Fibroblast of skin of left biceps (primary cell): ENCODE measurements around the gene CACNB1.

ENCODE experiments used
- DNase-seq, 2 experiments: peaks; one replicate each; pipeline ENCODE4 v3.0.0-alpha.2; 2013; ENCODE audit warnings: low read depth in 2 of 2

The CACNB1 gene

GRCh38 chr17:39197380-39198185 lies at the start of gene CACNB1:
Gene CACNB1 (minus strand): TSS chr17:39197669. CDS start chr17:39197495, 174 bp downstream.
- DNase-seq = peak; percentile 39 to 42

GRCh38 chr17:39246274-39246673 lies 48.8 kb upstream of the CACNB1 start:
- DNase-seq = no peak

- no peak for DNase-seq
Measured at GRCh38 chr17:39244600-39245570, 47.4 kb upstream of the CACNB1 start.

GRCh38 chr17:39244016-39244599 lies 46.6 kb upstream of the CACNB1 start:
- DNase-seq = no peak

GRCh38 chr17:39243155-39243554 lies 45.7 kb upstream of the CACNB1 start:
- no peak for DNase-seq

GRCh38 chr17:39240631-39241030 lies 43.2 kb upstream of the CACNB1 start:
- DNase-seq = no peak

GRCh38 chr17:39239640-39240314 lies 42.3 kb upstream of the CACNB1 start:
- no peak for DNase-seq

- DNase-seq = no peak
Measured at GRCh38 chr17:39238311-39238972, 41.0 kb upstream of the CACNB1 start.

- DNase-seq = no peak
Measured at GRCh38 chr17:39237586-39237985, 40.1 kb upstream of the CACNB1 start.

GRCh38 chr17:39236981-39237441 lies 39.5 kb upstream of the CACNB1 start:
- DNase-seq = no peak

GRCh38 chr17:39236450-39236927 lies 39.0 kb upstream of the CACNB1 start:
- no peak for DNase-seq

- no peak for DNase-seq
Measured at GRCh38 chr17:39235555-39236449, 38.3 kb upstream of the CACNB1 start.

- no peak for DNase-seq
Measured at GRCh38 chr17:39231591-39232551, 34.4 kb upstream of the CACNB1 start.

- DNase-seq = no peak
Measured at GRCh38 chr17:39231091-39231561, 33.7 kb upstream of the CACNB1 start.

- no peak for DNase-seq
Measured at GRCh38 chr17:39230361-39230760, 32.9 kb upstream of the CACNB1 start.

- no peak for DNase-seq
Measured at GRCh38 chr17:39229274-39229913, 31.9 kb upstream of the CACNB1 start.

GRCh38 chr17:39227364-39227919 lies 30.0 kb upstream of the CACNB1 start:
- DNase-seq = no peak
